K562 (cell line): ENCODE data around the gene GPX2. TPM values are rescaled to one million over a fixed set of nuclear protein-coding genes. Genes with fewer than 3 reads are reported as not detected.
A peak's percentile ranks its signal among the peaks of the same experiment; 100 is the strongest.

Experiments
- CGGBP1 ChIP-seq: fragments of 250-450 bp; sonication (Bioruptor Pico); IDR thresholded peaks from 2 replicates; pipeline ENCODE4 v1.9.0; 2021; ENCODE audit warnings: mild to moderate bottlenecking
- ETV1 ChIP-seq: fragments of 450-650 bp; conservative IDR thresholded peaks from 2 replicates; pipeline ENCODE4 v1.6.1; 2016; ENCODE audit warnings: missing genetic modification characterization, control low read depth, low read depth, missing compliant biosample characterization
- FOXP1 ChIP-seq: sonication (generic); formaldehyde crosslinking; IDR thresholded peaks from 2 replicates; pipeline ENCODE4 v1.8.0; 2022; ENCODE audit warnings: mild to moderate bottlenecking, missing genetic modification reagents
- HINFP ChIP-seq: fragments of 450-650 bp; conservative IDR thresholded peaks from 2 replicates; pipeline ENCODE4 v1.6.1; 2016; ENCODE audit warnings: missing genetic modification characterization, low read depth, mild to moderate bottlenecking, control low read depth, missing compliant biosample characterization
- NR2C2 ChIP-seq, 2 experiments: fragments of 200-800 bp in 1 of 2; sonication (Bioruptor generic) in 1 of 2; sonication (generic) in 1 of 2; formaldehyde crosslinking in 1 of 2; IDR thresholded peaks; 2 replicates each; pipeline versions ENCODE4 v1.6.1 to v1.8.0; 2016 to 2022; ENCODE audit warnings: mild to moderate bottlenecking in 1 of 2, missing compliant biosample characterization in 1 of 2, missing genetic modification characterization in 1 of 2, missing genetic modification reagents in 1 of 2
- SMC3 ChIP-seq: conservative IDR thresholded peaks from 2 replicates; pipeline ENCODE4 v1.6.1; 2011; ENCODE audit warnings: low read depth, low read length, improper control_type of control experiment; ENCODE audit not compliant: insufficient read depth
- SREBF2 ChIP-seq: sonication (generic); formaldehyde crosslinking; IDR thresholded peaks from 2 replicates; pipeline ENCODE4 v1.4.0; 2020; ENCODE audit warnings: mild to moderate bottlenecking, missing genetic modification reagents
- SRF ChIP-seq, 2 experiments: fragments of 250-450, 450-650 bp in 1 of 2; sonication (Bioruptor Pico) in 1 of 2; sonication (generic) in 1 of 2; formaldehyde crosslinking; IDR thresholded peaks; 2 replicates each; pipeline versions ENCODE4 v1.5.0 to v1.5.1; 2020 to 2022; ENCODE audit warnings: mild to moderate bottlenecking in 1 of 2, missing genetic modification reagents in 1 of 2
- SRSF9 ChIP-seq: fragments of 200-400 bp; formaldehyde crosslinking; IDR thresholded peaks from 2 replicates; pipeline ENCODE4 v1.6.1; 2017; ENCODE audit warnings: low read depth, low read length, borderline replicate concordance
- ZNF124 ChIP-seq: sonication (generic); formaldehyde crosslinking; IDR thresholded peaks from 2 replicates; pipeline ENCODE4 v1.8.1; 2022; ENCODE audit warnings: missing genetic modification reagents
- ZNF217 ChIP-seq: sonication (generic); formaldehyde crosslinking; IDR thresholded peaks from 2 replicates; pipeline ENCODE4 v1.8.0; 2022; ENCODE audit warnings: mild to moderate bottlenecking, missing genetic modification reagents
- ZNF263 ChIP-seq: sonication (generic); formaldehyde crosslinking; IDR thresholded peaks from 2 replicates; pipeline ENCODE4 v1.8.0; 2022; ENCODE audit warnings: mild to moderate bottlenecking, missing genetic modification reagents, borderline replicate concordance
- polyA plus RNA-seq, 8 experiments: library from polyadenylated mRNA; depleted of rRNA in 4 of 8; stranded (reverse) in 5 of 8; unstranded in 3 of 8; fragments of >200 nt; fragmentation: Nextera tagmentation in 2 of 8; fragmentation: Illumina TruSeq in 1 of 8; extraction: Ambion mirVana in 2 of 8; extraction: Trizol in 1 of 8; gene quantifications; 2 replicates each; pipeline versions ENCODE4 v1.2.1 to v1.2.3, GENCODE V29; 2011 to 2014; ENCODE audit warnings: inconsistent platforms in 1 of 8, missing spikeins in 1 of 8
- total RNA-seq, 7 experiments: library from RNA; depleted of rRNA in 6 of 7; stranded (reverse); fragments of >200 nt in 6 of 7; fragmentation: Illumina TruSeq in 2 of 7; extraction: Trizol in 2 of 7; gene quantifications; 2 replicates each; pipeline versions ENCODE4 v1.2.1 to v1.2.3, GENCODE V29; 2011 to 2021; ENCODE audit warnings: low replicate concordance in 1 of 7
- TF ChIP-seq, protein P1 (sequence below), 2 experiments: fragments of 450-650 bp; formaldehyde crosslinking in 1 of 2; IDR thresholded peaks; 2 replicates each; pipeline versions ENCODE4 v1.4.0 to v1.6.1; 2014 to 2020; ENCODE audit warnings: mild to moderate bottlenecking in 2 of 2, borderline replicate concordance in 1 of 2, low read depth in 1 of 2
- TF ChIP-seq, protein P2 (sequence below): fragments of 450-650 bp; IDR thresholded peaks from one replicate; pipeline ENCODE4 v1.6.1; 2018; ENCODE audit warnings: mild to moderate bottlenecking, moderate library complexity; ENCODE audit not compliant: partially characterized antibody

The GPX2 gene
- total and polyA plus RNA-seq, 9 of the 15 experiments (the other 6 are each of a cell fraction or from before 2014, with no cell fraction given) = 0.24 TPM; not detected in 8

GRCh38 chr14:64914237-64915028 lies 28.1 kb downstream of the GPX2 start, which contains the start of gene CHURC1 (continued):
- no peak for TF ChIP-seq SRF (CRISPR knock-in tag; IDR thresholded peaks at IDR 0.05)
- no peak for TF ChIP-seq ZNF124 (CRISPR knock-in tag)
- TF ChIP-seq ZNF263 (CRISPR knock-in tag) = 0 out of 2 replicates have a peak, but pooled peaks have one; percentile 11
- no peak for TF ChIP-seq SMC3
- TF ChIP-seq, protein P1, sequence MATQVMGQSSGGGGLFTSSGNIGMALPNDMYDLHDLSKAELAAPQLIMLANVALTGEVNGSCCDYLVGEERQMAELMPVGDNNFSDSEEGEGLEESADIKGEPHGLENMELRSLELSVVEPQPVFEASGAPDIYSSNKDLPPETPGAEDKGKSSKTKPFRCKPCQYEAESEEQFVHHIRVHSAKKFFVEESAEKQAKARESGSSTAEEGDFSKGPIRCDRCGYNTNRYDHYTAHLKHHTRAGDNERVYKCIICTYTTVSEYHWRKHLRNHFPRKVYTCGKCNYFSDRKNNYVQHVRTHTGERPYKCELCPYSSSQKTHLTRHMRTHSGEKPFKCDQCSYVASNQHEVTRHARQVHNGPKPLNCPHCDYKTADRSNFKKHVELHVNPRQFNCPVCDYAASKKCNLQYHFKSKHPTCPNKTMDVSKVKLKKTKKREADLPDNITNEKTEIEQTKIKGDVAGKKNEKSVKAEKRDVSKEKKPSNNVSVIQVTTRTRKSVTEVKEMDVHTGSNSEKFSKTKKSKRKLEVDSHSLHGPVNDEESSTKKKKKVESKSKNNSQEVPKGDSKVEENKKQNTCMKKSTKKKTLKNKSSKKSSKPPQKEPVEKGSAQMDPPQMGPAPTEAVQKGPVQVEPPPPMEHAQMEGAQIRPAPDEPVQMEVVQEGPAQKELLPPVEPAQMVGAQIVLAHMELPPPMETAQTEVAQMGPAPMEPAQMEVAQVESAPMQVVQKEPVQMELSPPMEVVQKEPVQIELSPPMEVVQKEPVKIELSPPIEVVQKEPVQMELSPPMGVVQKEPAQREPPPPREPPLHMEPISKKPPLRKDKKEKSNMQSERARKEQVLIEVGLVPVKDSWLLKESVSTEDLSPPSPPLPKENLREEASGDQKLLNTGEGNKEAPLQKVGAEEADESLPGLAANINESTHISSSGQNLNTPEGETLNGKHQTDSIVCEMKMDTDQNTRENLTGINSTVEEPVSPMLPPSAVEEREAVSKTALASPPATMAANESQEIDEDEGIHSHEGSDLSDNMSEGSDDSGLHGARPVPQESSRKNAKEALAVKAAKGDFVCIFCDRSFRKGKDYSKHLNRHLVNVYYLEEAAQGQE (IDR thresholded peaks at IDR 0.05; ENCODE audit: borderline replicate concordance) = no peak
- TF ChIP-seq, protein P1 (CRISPR knock-in tag; IDR thresholded peaks at IDR 0.05; ENCODE audit: low read depth) = 0 out of 2 replicates have a peak, but pooled peaks have one; percentile 64
- TF ChIP-seq ZNF217 (CRISPR knock-in tag) = no peak
- peak; percentile 72 for TF ChIP-seq ETV1
- no peak for TF ChIP-seq SREBF2 (CRISPR knock-in tag)
- TF ChIP-seq HINFP (tag) = no peak
- TF ChIP-seq, protein P2, sequence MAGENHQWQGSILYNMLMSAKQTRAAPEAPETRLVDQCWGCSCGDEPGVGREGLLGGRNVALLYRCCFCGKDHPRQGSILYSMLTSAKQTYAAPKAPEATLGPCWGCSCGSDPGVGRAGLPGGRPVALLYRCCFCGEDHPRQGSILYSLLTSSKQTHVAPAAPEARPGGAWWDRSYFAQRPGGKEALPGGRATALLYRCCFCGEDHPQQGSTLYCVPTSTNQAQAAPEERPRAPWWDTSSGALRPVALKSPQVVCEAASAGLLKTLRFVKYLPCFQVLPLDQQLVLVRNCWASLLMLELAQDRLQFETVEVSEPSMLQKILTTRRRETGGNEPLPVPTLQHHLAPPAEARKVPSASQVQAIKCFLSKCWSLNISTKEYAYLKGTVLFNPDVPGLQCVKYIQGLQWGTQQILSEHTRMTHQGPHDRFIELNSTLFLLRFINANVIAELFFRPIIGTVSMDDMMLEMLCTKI = no peak
- no peak for TF ChIP-seq FOXP1 (CRISPR knock-in tag)
- no peak for TF ChIP-seq SRSF9
- TF ChIP-seq CGGBP1 (CRISPR knock-in tag) = no peak
- TF ChIP-seq NR2C2 (CRISPR knock-in tag; IDR thresholded peaks at IDR 0.05) = no peak
- no peak for TF ChIP-seq NR2C2 (tag; IDR thresholded peaks at IDR 0.05)
